GM19438 (cell line): ENCODE data around the gene TPK1.
"Not testable (repeated sequence)": the region's sequence is repeated elsewhere in the genome, so short reads cannot be mapped to it uniquely, and the experiment has no call there.

Experiments
- ATAC-seq: cut with Tn5 transposase; IDR thresholded peaks from one replicate; pipeline ENCODE4 v1.9.1; 2021; ENCODE audit warnings: low read depth; ENCODE audit not compliant: unreplicated experiment

The TPK1 gene

GRCh38 chr7:144437370-144438191 is 398.3 kb downstream of the TPK1 start:
- ATAC-seq: no peak

- ATAC-seq: no peak
These were observed 399.4 kb downstream of the TPK1 start for GRCh38 chr7:144436500-144436899.

GRCh38 chr7:144428431-144428830 is 407.4 kb downstream of the TPK1 start:
- ATAC-seq: no peak

- ATAC-seq: not testable (repeated sequence)
These were observed 408.3 kb downstream of the TPK1 start for GRCh38 chr7:144427539-144427938.

GRCh38 chr7:144418931-144419330 is 416.9 kb downstream of the TPK1 start:
- not testable (repeated sequence) for ATAC-seq

- no peak for ATAC-seq
These were observed 419.5 kb downstream of the TPK1 start for GRCh38 chr7:144416341-144416740.

- no peak for ATAC-seq
These were observed 420.0 kb downstream of the TPK1 start for GRCh38 chr7:144415858-144416257.

GRCh38 chr7:144414815-144415214 is 421.0 kb downstream of the TPK1 start:
- no peak for ATAC-seq

GRCh38 chr7:144410441-144410840 is 425.4 kb downstream of the TPK1 start:
- ATAC-seq: no peak

GRCh38 chr7:144408121-144408520 is 427.7 kb downstream of the TPK1 start:
- no peak for ATAC-seq

GRCh38 chr7:144407266-144407931 is 428.5 kb downstream of the TPK1 start:
- no peak for ATAC-seq

- ATAC-seq: no peak
These were observed 430.9 kb downstream of the TPK1 start for GRCh38 chr7:144404946-144405345.

GRCh38 chr7:144403649-144404061 is 432.2 kb downstream of the TPK1 start, which contains the start of gene NOBOX:
Gene NOBOX, minus strand, starts transcription at chr7:144403693.
- ATAC-seq: no peak

- no peak for ATAC-seq
These were observed 432.8 kb downstream of the TPK1 start for GRCh38 chr7:144403102-144403501.
